Lower leg skin (tissue), 3 donors: Measurements from ENCODE around the gene HMGB1.

Experiments used
- CTCF ChIP-seq, 3 donors: fragments of 450-650 bp; IDR thresholded peaks; one replicate each; pipeline ENCODE4 v1.5.1; 2016; ENCODE audit warnings: antibody characterized with exemption in 3 of 3, mild to moderate bottlenecking in 3 of 3, moderate library complexity in 2 of 3
- POLR2A ChIP-seq, 2 donors: fragments of 450-650 bp; IDR thresholded peaks; one replicate each; pipeline ENCODE4 v1.6.1; 2016 to 2017; ENCODE audit warnings: antibody characterized with exemption in 2 of 2, mild to moderate bottlenecking in 1 of 2, moderate library complexity in 1 of 2

GRCh38 chr13:30466841-30467252 lies 1.1 kb upstream of the HMGB1 start:
- no peak for TF ChIP-seq CTCF (IDR thresholded peaks at IDR 0.05)
- TF ChIP-seq POLR2A (IDR thresholded peaks at IDR 0.05), result no peak
